HFF-Myc (cell line): ENCODE results near the gene MCEMP1.

Experiments
- DNase-seq: peaks from one replicate; pipeline ENCODE4 v3.0.0-alpha.2; 2011; ENCODE audit warnings: low read depth; ENCODE audit errors: extremely low read depth
- H3K4me3 ChIP-seq: replicated peaks from 2 replicates; pipeline ENCODE4 v1.5.1; 2011; ENCODE audit warnings: low read depth, mild to moderate bottlenecking, control low read depth, low read length
- TF ChIP-seq, protein P1 (sequence below): IDR thresholded peaks from 2 replicates; pipeline ENCODE4 v1.5.1; 2012; ENCODE audit warnings: mild to moderate bottlenecking, low read depth, low read length, control low read depth; ENCODE audit errors: missing control alignments

MCEMP1 gene

DNA sequence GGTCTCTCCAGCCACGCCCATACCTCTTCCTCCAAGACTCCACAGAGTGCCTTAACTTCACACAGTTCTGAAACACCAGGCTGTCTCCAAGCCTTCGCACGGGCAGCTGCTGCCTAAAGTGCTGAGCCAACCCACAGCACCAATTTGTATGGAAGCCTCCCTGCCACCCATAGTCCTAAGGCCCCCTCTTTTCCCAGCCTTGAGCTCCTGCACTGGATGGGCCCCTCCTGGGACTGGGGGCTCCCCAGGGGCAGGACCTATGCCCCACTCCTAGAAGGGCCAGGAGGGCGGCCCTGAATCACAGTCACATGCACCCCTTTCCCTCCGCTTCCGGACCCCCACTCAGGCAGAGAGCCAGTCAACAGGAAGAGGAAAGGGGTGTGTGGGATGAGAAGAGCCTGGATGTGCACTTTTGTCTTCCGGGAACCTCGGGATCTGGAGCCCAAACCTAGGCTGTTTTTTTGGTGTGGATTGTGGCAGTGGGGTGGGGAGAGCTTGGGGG, 30.1 kb downstream of the MCEMP1 start:
- TF ChIP-seq, protein P1, sequence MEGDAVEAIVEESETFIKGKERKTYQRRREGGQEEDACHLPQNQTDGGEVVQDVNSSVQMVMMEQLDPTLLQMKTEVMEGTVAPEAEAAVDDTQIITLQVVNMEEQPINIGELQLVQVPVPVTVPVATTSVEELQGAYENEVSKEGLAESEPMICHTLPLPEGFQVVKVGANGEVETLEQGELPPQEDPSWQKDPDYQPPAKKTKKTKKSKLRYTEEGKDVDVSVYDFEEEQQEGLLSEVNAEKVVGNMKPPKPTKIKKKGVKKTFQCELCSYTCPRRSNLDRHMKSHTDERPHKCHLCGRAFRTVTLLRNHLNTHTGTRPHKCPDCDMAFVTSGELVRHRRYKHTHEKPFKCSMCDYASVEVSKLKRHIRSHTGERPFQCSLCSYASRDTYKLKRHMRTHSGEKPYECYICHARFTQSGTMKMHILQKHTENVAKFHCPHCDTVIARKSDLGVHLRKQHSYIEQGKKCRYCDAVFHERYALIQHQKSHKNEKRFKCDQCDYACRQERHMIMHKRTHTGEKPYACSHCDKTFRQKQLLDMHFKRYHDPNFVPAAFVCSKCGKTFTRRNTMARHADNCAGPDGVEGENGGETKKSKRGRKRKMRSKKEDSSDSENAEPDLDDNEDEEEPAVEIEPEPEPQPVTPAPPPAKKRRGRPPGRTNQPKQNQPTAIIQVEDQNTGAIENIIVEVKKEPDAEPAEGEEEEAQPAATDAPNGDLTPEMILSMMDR: no peak
- H3K4me3 ChIP-seq: no peak overlapping the region
- DNase-seq: no peak

DNA sequence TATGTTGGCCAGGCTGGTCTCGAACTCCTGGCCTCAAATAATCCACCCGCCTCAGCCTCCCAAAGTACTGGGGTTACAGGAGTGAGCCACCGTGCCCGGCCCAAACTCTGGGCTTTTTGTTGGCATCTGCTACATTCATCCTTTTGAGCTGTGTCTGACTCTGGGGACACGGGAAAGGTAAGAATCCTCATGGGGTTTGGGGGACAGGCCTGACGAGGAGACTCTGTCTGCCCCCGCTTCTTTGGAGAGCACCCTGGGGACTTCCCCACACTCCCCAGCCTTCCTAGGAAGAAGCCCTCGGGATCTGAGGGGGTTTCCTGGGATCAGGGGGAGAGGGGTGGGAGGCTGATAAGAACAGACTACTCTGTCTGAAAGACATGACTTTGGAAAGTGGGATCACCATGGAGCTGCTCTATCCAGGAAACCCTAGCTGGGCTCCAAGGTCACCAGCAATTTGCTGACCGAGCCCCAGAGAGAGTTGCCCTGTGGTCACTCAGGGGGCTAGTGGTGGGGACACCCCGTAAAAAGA, 33.1 kb downstream of the MCEMP1 start:
- no peak overlapping the region for H3K4me3 ChIP-seq
- TF ChIP-seq, protein P1: no peak
- no peak for DNase-seq

DNA sequence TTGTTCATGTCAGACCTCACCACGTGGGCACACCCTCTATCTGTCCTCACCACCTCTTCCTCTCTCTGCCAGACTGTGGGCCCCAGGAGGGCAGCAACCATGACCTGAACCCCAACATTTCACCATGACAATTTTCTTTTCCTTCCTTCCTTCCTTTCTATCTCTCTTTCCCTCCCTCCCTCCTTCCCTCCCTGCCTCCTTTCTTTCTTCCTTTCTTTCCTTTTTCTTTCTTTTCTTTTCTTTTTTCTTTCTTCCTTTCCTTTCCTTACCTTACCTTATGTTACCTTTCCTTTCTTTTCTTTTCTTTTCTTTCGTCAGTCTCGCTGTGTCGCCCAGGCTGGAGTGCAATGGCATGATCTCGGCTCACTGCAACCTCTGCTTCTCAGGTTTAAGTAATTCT, 33.7 kb downstream of the MCEMP1 start:
- H3K4me3 ChIP-seq: no peak overlapping the region
- TF ChIP-seq, protein P1: no peak

DNA sequence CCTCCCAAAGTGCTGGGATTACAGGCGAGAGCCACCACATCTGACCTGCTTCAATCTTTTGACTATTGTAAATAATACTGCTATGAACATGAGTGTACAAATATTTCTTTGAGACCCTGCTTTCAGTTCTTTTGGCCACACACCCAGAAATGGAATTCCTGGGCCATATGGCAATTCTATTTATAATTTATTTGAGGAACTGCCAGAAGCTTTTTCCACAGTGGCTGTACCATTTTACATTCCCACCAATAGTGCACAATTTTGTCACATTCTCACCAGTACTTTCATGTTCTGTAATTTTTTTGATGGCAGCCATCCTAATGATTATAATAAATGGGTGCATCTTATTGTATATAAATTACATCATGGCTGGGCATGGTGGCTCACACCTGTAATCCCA, 38.8 kb downstream of the MCEMP1 start:
- TF ChIP-seq, protein P1: no peak
- no peak overlapping the region for H3K4me3 ChIP-seq
- DNase-seq: no peak

More for the DNA sequence above, 33.7 kb downstream of the MCEMP1 start:
- no peak for DNase-seq

GRCh38 chr19:7716762-7717161, 39.9 kb downstream of the MCEMP1 start:
- no peak overlapping the region for H3K4me3 ChIP-seq
- TF ChIP-seq, protein P1: no peak
- DNase-seq: no peak

DNA sequence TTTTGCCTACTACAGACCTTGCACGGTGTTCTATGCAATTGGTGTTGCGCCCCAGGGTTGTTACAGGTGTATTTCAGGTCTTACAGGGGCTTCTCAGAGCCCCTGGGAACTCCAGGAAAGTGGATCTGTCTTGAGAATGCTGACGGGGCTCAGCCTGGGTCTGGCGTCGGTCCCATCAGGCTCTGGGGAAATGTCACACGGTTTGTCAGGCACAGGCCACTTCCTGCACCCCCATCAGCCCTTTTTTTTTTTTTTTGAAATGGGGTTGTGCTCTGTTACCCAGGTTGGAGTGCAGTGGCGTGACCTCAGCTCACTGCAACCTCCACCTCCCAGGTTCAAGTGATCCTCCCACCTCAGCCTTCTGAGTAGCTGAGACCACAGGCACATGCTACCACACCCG, 41.8 kb downstream of the MCEMP1 start:
- no peak overlapping the region for H3K4me3 ChIP-seq
- TF ChIP-seq, protein P1: no peak
- no peak for DNase-seq

GRCh38 chr19:7720351-7720750, 43.5 kb downstream of the MCEMP1 start:
- TF ChIP-seq, protein P1: no peak
- no peak overlapping the region for H3K4me3 ChIP-seq
- no peak for DNase-seq
